Measurements from ENCODE around the gene PLXDC2. TPM values are rescaled to one million over a fixed set of nuclear protein-coding genes. Genes with fewer than 3 reads are reported as not detected.
A peak's percentile ranks its signal among the peaks of the same experiment; 100 is the strongest.

Gene PLXDC2
- total and polyA plus RNA-seq, 11 donors, result 3.4 to 36.4 (median 17.1) TPM

DNA sequence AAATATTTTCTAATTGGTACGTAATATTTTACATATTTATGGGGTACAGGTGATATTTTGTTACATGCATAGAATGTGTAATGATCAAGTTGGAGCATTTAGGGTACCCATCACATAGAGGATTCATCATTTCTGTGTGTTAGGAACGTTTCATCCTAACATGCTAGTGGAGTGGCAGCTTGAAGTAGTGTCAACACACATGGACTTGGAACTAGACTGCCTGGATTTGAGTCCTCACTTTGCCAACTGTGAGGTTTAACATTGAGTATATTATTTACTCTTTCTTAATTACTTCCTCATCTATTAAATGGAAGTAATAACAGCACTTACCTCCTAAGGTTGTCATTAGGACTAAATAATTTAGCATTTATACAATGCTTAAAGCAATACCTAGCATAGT is 241.9 kb downstream of the PLXDC2 start:
- WGBS, 4 donors, result 57 to 90% (median 74%) methylated on average over 2 of the region's 2 CpGs
- Histone ChIP-seq H3K9me3 (peaks cover 0 to 23% (median 8%) of the 10 kb centered on the region in 12 donors), H3K27ac (no peak overlapping the region), H3K4me3 (no peak overlapping the region), H3K4me1 (peaks cover 0 to 12% (median 0%) of the 10 kb centered on the region in 12 donors), H3K27me3 (no peaks in the 10 kb centered on the region), H3K36me3 (no peaks in the 10 kb centered on the region)
- no peak for ATAC-seq
- DNase-seq, result no peak
- no peak for TF ChIP-seq POLR2A (IDR thresholded peaks at IDR 0.05)
- TF ChIP-seq, protein P1, sequence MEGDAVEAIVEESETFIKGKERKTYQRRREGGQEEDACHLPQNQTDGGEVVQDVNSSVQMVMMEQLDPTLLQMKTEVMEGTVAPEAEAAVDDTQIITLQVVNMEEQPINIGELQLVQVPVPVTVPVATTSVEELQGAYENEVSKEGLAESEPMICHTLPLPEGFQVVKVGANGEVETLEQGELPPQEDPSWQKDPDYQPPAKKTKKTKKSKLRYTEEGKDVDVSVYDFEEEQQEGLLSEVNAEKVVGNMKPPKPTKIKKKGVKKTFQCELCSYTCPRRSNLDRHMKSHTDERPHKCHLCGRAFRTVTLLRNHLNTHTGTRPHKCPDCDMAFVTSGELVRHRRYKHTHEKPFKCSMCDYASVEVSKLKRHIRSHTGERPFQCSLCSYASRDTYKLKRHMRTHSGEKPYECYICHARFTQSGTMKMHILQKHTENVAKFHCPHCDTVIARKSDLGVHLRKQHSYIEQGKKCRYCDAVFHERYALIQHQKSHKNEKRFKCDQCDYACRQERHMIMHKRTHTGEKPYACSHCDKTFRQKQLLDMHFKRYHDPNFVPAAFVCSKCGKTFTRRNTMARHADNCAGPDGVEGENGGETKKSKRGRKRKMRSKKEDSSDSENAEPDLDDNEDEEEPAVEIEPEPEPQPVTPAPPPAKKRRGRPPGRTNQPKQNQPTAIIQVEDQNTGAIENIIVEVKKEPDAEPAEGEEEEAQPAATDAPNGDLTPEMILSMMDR (IDR thresholded peaks at IDR 0.05), result no peak
- intact Hi-C loops (cut with DNase I), result loop anchor here in 1 of 10 donors (10.0 kb wide), 1 partner anchor 117 kb away; no protein-coding TSS in a partner anchor

DNA sequence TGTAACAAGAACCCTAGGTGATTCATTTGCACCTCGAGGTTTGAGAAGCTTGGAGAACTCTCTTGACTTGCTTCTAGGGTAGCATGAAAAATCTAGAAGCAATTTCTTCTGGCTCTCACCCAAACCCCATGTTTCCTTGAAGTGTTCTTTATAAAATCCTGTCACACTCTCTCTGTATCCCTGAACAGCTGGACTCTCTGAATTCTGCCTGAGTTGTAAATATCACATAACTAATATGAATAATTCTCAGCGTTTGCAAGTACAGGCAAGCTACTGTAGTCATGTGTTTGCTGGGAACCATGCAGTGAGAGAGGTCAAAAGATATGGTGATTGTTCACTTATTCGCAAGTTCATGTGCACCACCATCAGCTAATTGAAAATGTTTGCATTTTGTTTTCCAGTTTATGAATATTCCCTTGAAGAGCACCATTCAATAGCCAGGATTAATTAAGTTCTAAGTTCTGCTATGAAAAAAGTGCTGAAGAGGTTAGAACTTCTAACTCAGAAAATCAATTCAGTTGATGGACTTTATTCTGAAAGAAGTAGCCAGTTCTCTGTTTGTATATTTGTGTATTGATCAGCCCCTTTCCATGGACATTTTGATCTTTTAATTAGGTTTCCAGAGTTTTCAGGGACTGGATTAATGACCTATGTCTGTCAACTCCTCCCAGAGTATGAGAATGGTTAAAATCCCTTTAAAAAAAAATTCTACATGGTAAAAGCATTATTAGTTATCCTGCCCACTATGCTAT is 243.0 kb downstream of the PLXDC2 start:
- TF ChIP-seq, protein P1 (IDR thresholded peaks at IDR 0.05), result no peak
- TF ChIP-seq POLR2A (IDR thresholded peaks at IDR 0.05), result no peak
- Histone ChIP-seq H3K27me3 (no peaks in the 10 kb centered on the region), H3K4me3 (no peak overlapping the region), H3K4me1 (peaks cover 0 to 12% (median 0%) of the 10 kb centered on the region in 12 donors), H3K36me3 (no peaks in the 10 kb centered on the region), H3K27ac (no peak overlapping the region), H3K9me3 (peaks cover 0 to 23% (median 8%) of the 10 kb centered on the region in 12 donors)
- ATAC-seq (peak in 3 of 4 donors; percentile 57 to 62 (median 58)), DNase-seq (no peak)
- intact Hi-C loops (cut with DNase I), result loop anchor here in 1 of 10 donors (10.0 kb wide), 1 partner anchor 116 kb away; no protein-coding TSS in a partner anchor
- WGBS, 4 donors, result 46 to 53% (median 49%) methylated on average over 3 of the region's 3 CpGs

DNA sequence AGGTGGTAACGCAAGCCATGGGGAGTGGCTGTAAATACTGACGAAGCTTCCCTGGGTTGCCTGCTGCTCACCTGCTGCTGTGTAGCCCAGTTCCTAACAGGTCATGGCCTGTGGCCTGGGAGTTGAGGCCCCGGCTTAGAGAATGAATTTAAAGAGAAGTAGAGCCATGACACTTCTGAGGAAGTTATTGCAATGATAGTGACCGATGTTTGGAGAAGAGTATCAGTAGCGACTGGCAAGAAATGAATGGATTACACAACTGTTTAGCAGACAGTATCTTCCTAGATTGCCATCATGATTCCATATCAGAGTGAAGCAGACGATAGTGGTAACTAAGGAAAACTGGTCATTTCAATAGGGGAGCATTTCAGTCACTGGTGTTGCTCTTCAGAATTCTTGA is 249.6 kb downstream of the PLXDC2 start:
- DNase-seq (peak in 1 of 5 donors; percentile 32), ATAC-seq (no peak)
- intact Hi-C loops (cut with DNase I), result no loop called here
- no peak for TF ChIP-seq POLR2A (IDR thresholded peaks at IDR 0.05)
- TF ChIP-seq, protein P1 (IDR thresholded peaks at IDR 0.05), result no peak
- Histone ChIP-seq H3K36me3 (peaks cover 0 to 21% (median 0%) of the 10 kb centered on the region in 9 donors), H3K4me1 (no peaks in the 10 kb centered on the region), H3K27ac (no peak overlapping the region), H3K9me3 (peaks cover 0 to 19% (median 8%) of the 10 kb centered on the region in 12 donors), H3K27me3 (no peaks in the 10 kb centered on the region), H3K4me3 (no peak overlapping the region)
- WGBS, 4 donors, result 90 to 96% (median 92%) methylated on average over 6 of the region's 6 CpGs

DNA sequence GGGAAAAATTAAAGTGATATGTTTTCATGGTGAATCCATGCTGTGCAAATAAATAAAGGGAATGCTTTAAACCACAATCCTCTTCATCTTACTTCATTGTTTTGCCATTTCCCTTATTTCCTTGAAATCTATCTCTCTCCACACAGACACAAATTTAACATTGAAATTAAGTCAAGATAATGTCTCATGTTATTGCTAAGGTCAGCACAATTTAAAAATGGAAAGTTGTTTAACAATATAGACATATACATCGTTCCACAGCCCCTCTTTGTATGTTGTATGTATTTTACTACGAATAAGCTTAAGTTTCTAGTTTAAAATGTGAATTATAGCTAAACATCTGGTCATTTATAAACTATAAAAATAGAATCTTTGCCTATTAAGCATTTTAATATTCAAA is 256.9 kb downstream of the PLXDC2 start:
- intact Hi-C loops (cut with DNase I), result loop anchor here in 1 of 10 donors (10.0 kb wide), 1 partner anchor 258 kb away; the partner anchor contains the start of gene PLXDC2

More for the DNA sequence above, 256.9 kb downstream of the PLXDC2 start:
- H3K36me3 ChIP-seq, result peaks cover 0 to 21% (median 0%) of the 10 kb centered on the region in 9 donors
- no peak overlapping the region for H3K27ac ChIP-seq
- H3K27me3 ChIP-seq, result no peaks in the 10 kb centered on the region
- H3K4me1 ChIP-seq, result no peaks in the 10 kb centered on the region
- H3K9me3 ChIP-seq, result no peaks in the 10 kb centered on the region
- 90 to 94% (median 93%) methylated on average over 2 of the region's 2 CpGs for WGBS, 4 donors
- ATAC-seq (no peak), DNase-seq (no peak)
- no peak overlapping the region for H3K4me3 ChIP-seq
- no peak for TF ChIP-seq POLR2A (IDR thresholded peaks at IDR 0.05)
- TF ChIP-seq, protein P1 (IDR thresholded peaks at IDR 0.05), result no peak

All from heart left ventricle (tissue), 16 donors.